Spinal cord (tissue), 10 donors: ENCODE data around the gene GAB4. TPM values are rescaled to one million over a fixed set of nuclear protein-coding genes. Genes with fewer than 3 reads are reported as not detected.
"Not testable (repeated sequence)": the region's sequence is repeated elsewhere in the genome, so short reads cannot be mapped to it uniquely, and the experiment has no call there.

Source experiments
- DNase-seq, 6 donors: peaks; one replicate each; pipeline versions ENCODE4 v3.0.0 to v3.0.0-alpha.2; 2013 to 2015; ENCODE audit warnings: low spot score in 6 of 6, low read depth in 4 of 6
- H3K27ac ChIP-seq: one replicate; pipeline ENCODE4 v1.5.1; 2013; ENCODE audit warnings: low read depth, low read length, control low read depth
- H3K27me3 ChIP-seq: one replicate; pipeline ENCODE4 v1.6.1; 2013; ENCODE audit warnings: low read length; ENCODE audit not compliant: control insufficient read depth, insufficient read depth
- H3K36me3 ChIP-seq: one replicate; pipeline ENCODE4 v1.6.1; 2013; ENCODE audit warnings: low read length; ENCODE audit not compliant: control insufficient read depth, insufficient read depth
- H3K4me1 ChIP-seq: one replicate; pipeline ENCODE4 v1.6.1; 2013; ENCODE audit warnings: low read length; ENCODE audit not compliant: control insufficient read depth, insufficient read depth
- H3K4me3 ChIP-seq: one replicate; pipeline ENCODE4 v1.5.1; 2013; ENCODE audit warnings: low read depth, low read length, control low read depth
- H3K9me3 ChIP-seq: one replicate; pipeline ENCODE4 v1.6.1; 2013; ENCODE audit warnings: low read length; ENCODE audit not compliant: control insufficient read depth, insufficient read depth
- WGBS: methylation state at CpG from one replicate; pipeline ENCODE4 v1.1.5; 2013; ENCODE audit warnings: missing lambda C conversion rate; ENCODE audit not compliant: insufficient coverage; 5-methylcytosine and 5-hydroxymethylcytosine counted together
- long read RNA-seq, 4 donors: transcript quantifications; one replicate each; lab custom pipeline, GENCODE V29; 2026
- polyA plus RNA-seq, 2 donors: library from polyadenylated mRNA; unstranded; fragments of 120-200 nt; gene quantifications; one replicate each; pipeline ENCODE4 v1.2.1, GENCODE V29; 2013; ENCODE audit not compliant: insufficient read length in 2 of 2
- total RNA-seq, 2 donors: library from RNA; depleted of rRNA in 1 of 2; stranded (reverse); fragments of 120-200 nt in 1 of 2; fragments of >200 nt in 1 of 2; gene quantifications; one replicate each; pipeline versions ENCODE4 v1.2.3 to v1.2.4, GENCODE V29; 2013 to 2014
- donor health status: healthy.

The GAB4 gene
- total RNA-seq: under 1 TPM; 0.06 to 0.10 TPM
- under 1 TPM; 0.25 to 0.36 TPM for polyA plus RNA-seq
- long read RNA-seq, donor 1: 0 reads
- long read RNA-seq, donor 2: 0 reads
- long read RNA-seq, donor 3: 0 reads
- long read RNA-seq, donor 4: 0 reads

- WGBS: 75% methylated on average over 49 of the region's 49 CpGs
- no peak for DNase-seq
- Histone ChIP-seq H3K36me3 (no peaks in the 10 kb centered on the region), H3K4me3 (no peak within 1 kb of the TSS), H3K27ac (no peak within 1 kb of the TSS), H3K27me3 (peaks cover 9% of the 10 kb centered on the region), H3K9me3 (no peaks in the 10 kb centered on the region), H3K4me1 (peaks cover 18% of the 10 kb centered on the region)
These were observed at the start of gene GAB4 for GRCh38 chr22:17007852-17008731. Gene GAB4, minus strand, starts transcription at chr22:17008222. Its CDS starts 108 bp downstream, at chr22:17008114.

GRCh38 chr22:17056807-17057206, 48.8 kb upstream of the GAB4 start:
- no peak for DNase-seq
- H3K9me3 ChIP-seq: no peaks in the 10 kb centered on the region
- H3K27ac ChIP-seq: no peak overlapping the region
- peaks cover 6% of the 10 kb centered on the region for H3K4me1 ChIP-seq
- 77% methylated on average over 8 of the region's 8 CpGs for WGBS
- H3K36me3 ChIP-seq: peaks cover 7% of the 10 kb centered on the region
- H3K4me3 ChIP-seq: no peak overlapping the region
- H3K27me3 ChIP-seq: no peaks in the 10 kb centered on the region

- H3K4me1 ChIP-seq: peaks cover 6% of the 10 kb centered on the region
- DNase-seq: no peak
- H3K27me3 ChIP-seq: no peaks in the 10 kb centered on the region
- 83% methylated on average over 5 of the region's 5 CpGs for WGBS
- no peak overlapping the region for H3K4me3 ChIP-seq
- H3K9me3 ChIP-seq: no peaks in the 10 kb centered on the region
- no peak overlapping the region for H3K27ac ChIP-seq
- peaks cover 7% of the 10 kb centered on the region for H3K36me3 ChIP-seq
These were observed 48.0 kb upstream of the GAB4 start for GRCh38 chr22:17056058-17056457.

GRCh38 chr22:17047656-17048055, 39.6 kb upstream of the GAB4 start:
- WGBS: 100% methylated on average over 1 of the region's 1 CpG
- H3K27me3 ChIP-seq: no peaks in the 10 kb centered on the region
- H3K4me3 ChIP-seq: no peak overlapping the region
- H3K36me3 ChIP-seq: no peaks in the 10 kb centered on the region
- no peaks in the 10 kb centered on the region for H3K9me3 ChIP-seq
- DNase-seq: no peak
- no peaks in the 10 kb centered on the region for H3K4me1 ChIP-seq
- no peak overlapping the region for H3K27ac ChIP-seq

GRCh38 chr22:17046566-17047348, 38.7 kb upstream of the GAB4 start:
- no peak for DNase-seq
- 83% methylated on average over 1 of the region's 5 CpGs for WGBS
- Histone ChIP-seq H3K36me3 (no peaks in the 10 kb centered on the region), H3K4me3 (no peak overlapping the region), H3K27ac (no peak overlapping the region), H3K4me1 (no peaks in the 10 kb centered on the region), H3K27me3 (no peaks in the 10 kb centered on the region), H3K9me3 (no peaks in the 10 kb centered on the region)

GRCh38 chr22:17043521-17043920, 35.5 kb upstream of the GAB4 start:
- no peaks in the 10 kb centered on the region for H3K36me3 ChIP-seq
- no peaks in the 10 kb centered on the region for H3K9me3 ChIP-seq
- DNase-seq: no peak
- no peaks in the 10 kb centered on the region for H3K4me1 ChIP-seq
- no peak overlapping the region for H3K4me3 ChIP-seq
- H3K27ac ChIP-seq: no peak overlapping the region
- no peaks in the 10 kb centered on the region for H3K27me3 ChIP-seq

- Histone ChIP-seq H3K4me1 (peaks cover 15% of the 10 kb centered on the region), H3K4me3 (peak overlapping the region; percentile 18)
- WGBS: 22% methylated on average over 26 of the region's 56 CpGs
- not testable (repeated sequence) for H3K27ac ChIP-seq, H3K36me3 ChIP-seq, H3K9me3 ChIP-seq, H3K27me3 ChIP-seq
- peak in 1 of 6 donors; percentile 28 for DNase-seq
These were observed 29.1 kb upstream of the GAB4 start for GRCh38 chr22:17036842-17037711.

- not testable (repeated sequence) for H3K9me3 ChIP-seq, H3K36me3 ChIP-seq, H3K27ac ChIP-seq, H3K27me3 ChIP-seq
- peaks cover 15% of the 10 kb centered on the region for H3K4me1 ChIP-seq
- WGBS: 14% methylated on average over 39 of the region's 56 CpGs
- peak overlapping the region; percentile 18 for H3K4me3 ChIP-seq
- DNase-seq: peak in 1 of 6 donors; percentile 31
These were observed 28.2 kb upstream of the GAB4 start for GRCh38 chr22:17035976-17036841.
